Metanephros (tissue), 2 donors: Measurements from ENCODE around the gene ARHGEF2. TPM values are rescaled to one million over a fixed set of nuclear protein-coding genes. Genes with fewer than 3 reads are reported as not detected.

ENCODE experiments used
- small RNA-seq: library from RNA; depleted of rRNA; stranded (forward); fragments of <200 nt; gene quantifications from one replicate; pipeline ENCODE3, GENCODE V24; 2014; ENCODE audit warnings: low replicate concordance
- total RNA-seq: library from RNA; depleted of rRNA; stranded (reverse); fragments of >200 nt; gene quantifications from one replicate; pipeline ENCODE4 v1.2.3, GENCODE V29; 2014

Gene ARHGEF2
- total RNA-seq = 93.6 TPM

GRCh38 chr1:155978325-155978972 is at the start of gene ARHGEF2:
TSS of gene ARHGEF2 (minus strand) at chr1:155978547. CDS start at chr1:155978427, 120 bp downstream.

GRCh38 chr1:156020293-156021092 is 42.1 kb upstream of the ARHGEF2 start, which contains the start of gene SSR2:
TSS of gene SSR2 (minus strand) at chr1:156020951. CDS start at chr1:156020167, 784 bp downstream.

DNA sequence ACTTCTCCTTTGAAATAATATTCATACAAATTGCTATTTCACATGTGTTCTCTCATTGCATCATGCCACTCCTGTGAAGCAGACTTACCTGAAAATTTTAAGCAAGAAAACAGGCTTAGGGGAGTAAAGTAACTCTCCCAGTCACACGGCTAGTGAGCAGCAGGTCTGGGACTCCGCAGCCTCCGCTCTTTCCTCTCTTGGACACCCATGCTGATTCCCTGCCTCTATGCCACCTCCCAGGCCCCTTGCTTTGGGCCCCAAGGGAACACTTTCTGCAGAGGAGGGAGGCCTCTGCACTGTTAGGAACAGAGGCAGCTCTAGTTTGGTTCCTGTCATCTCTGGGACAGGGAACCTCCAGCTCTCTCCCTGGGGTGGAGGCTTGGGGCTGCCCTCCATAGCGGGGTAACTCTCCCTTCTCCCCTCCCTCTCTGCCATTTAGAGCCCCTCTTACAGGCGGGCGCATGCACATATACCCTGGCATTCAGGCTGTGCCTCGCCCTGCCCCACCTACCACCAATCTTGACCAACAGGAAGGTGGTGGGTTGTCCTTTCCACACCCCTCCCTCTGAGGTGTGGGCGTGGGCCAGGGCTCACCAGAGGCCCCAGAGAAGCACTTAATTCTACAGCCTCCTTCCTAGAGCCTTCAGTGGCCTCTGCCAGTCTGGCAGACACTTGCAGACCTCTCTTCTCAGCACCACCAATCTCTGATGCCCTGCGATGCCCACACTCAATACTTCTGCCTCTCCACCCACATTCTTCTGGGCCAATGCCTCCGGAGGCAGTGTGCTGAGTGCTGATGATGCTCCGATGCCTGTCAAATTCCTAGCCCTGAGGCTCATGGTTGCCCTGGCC is 37.1 kb downstream of the ARHGEF2 start, which contains the start of gene RXFP4:
Gene RXFP4 (plus strand): TSS at position 646 of the 852 bp plus-strand sequence. CDS start 72 bp downstream, at position 718.

DNA sequence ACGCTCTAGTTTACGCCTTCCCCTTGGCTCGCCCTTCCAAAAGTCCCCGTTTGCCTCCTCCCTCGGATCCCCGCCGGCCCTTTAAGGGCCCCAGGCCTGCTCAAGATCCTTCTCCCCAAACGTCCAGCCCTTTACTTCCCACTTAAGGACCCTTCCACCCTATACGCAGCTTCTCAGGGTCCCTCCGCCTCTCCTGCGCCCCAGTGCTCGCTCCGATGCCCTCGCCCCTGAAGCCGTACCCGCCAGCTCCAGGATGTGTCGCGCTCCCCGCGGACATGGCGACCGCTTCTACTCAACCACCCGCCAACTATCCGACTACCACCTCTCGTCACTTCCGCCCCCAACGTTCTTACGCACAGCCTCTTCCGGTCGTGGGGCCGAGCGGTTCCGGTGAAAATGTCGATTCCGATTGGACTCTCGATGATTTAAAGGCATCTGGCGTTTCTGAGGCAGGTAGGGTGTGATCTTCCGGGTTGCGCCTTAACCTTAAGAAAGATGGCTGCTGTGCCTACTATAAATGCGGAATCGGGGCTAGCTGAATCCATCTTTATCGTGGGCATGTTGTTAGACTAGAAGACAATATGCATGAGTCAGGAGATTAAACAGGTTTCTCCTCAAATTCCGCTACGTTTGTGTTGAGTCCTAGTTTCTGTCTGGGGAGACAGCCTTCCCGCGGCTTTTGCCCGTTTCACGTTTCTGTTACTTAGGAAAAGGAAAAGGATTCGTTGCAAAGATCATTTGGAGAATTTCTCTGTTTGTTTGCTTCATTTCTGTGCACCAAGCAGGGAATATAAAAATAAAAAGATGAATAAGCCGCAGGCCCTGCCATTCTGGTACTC is 44.0 kb downstream of the ARHGEF2 start, which contains the start of gene KHDC4:
Gene KHDC4 (minus strand): TSS at position 317 of the 839 bp plus-strand sequence. CDS start 40 bp downstream, at position 277.

DNA sequence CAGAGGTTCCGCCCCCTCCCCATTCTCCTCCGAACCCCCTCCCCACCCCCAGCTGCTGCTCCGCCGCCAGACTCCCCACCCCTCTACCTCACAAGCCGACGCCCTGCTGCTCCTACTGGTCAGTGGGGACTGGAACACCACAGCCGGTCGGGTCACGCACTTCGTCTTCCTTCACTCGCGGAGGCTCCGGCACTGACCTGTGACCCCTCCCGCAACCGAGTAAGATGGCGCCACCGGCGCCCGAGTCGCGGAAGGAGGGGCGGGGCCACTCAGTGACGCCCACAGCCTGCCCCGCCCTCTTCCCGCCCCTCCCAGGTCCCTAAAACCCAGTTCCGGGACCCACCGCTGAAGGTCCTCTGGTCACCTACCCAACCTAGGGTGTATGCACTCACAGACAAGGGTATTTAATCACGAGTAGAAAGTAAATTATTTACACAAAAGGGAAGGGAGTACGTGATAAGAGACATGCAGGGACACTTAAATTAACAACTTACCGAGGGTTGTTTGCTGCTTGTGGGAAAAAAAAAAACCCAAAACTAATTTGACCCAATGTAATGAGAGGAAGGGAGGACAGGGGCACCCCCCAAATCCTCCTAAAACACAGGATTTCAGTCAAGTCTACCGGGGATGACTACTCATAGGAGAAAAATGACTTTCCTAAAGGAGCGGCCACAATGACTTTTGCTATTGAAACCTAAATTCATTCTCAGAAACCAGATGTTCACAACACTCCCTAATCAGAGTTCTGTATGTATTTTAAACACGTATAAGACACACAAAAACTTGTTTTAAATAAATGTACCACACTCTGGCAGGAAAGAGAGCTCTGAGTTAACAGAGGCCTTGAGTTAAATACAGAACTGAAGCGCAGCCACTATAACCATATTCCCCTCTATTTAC is 66.9 kb downstream of the ARHGEF2 start, which contains the start of gene RIT1:
Gene RIT1 (minus strand): TSS at position 194 of the 900 bp plus-strand sequence. CDS start 588 bp downstream, outside the sequence.

Small RNA genes lying within 50 kb of the gene (small RNA-seq; reads per million reads assigned to genes)
- not detected for gene MIR6738
- not detected for gene SCARNA4
- gene SNORA80E = 41.8 reads per million, percentile 97 among the genes with 10 or more reads in this experiment

Other genes with a start within 250 kb of the ARHGEF2 start
- gene GON4L, start 121.3 kb downstream of the ARHGEF2 start, total RNA-seq = 48.2 TPM
- gene SYT11, start 119.0 kb downstream of the ARHGEF2 start, total RNA-seq = 20.0 TPM
- gene RIT1, start 67.2 kb downstream of the ARHGEF2 start, total RNA-seq = 31.4 TPM
- gene KHDC4, start 44.1 kb downstream of the ARHGEF2 start, total RNA-seq = 46.1 TPM
- 0.18 TPM for gene RXFP4, start 36.9 kb downstream of the ARHGEF2 start, total RNA-seq
- gene SSR2, start 42.4 kb upstream of the ARHGEF2 start, total RNA-seq = 214 TPM
- 19.7 TPM for gene UBQLN4, start 75.3 kb upstream of the ARHGEF2 start, total RNA-seq
- gene LAMTOR2, start 76.2 kb upstream of the ARHGEF2 start, total RNA-seq = 68.4 TPM
- gene RAB25, start 82.6 kb upstream of the ARHGEF2 start, total RNA-seq = 34.3 TPM
- gene MEX3A, start 103.9 kb upstream of the ARHGEF2 start, total RNA-seq = 29.6 TPM
- 182 TPM for gene LMNA, start 136.2 kb upstream of the ARHGEF2 start, total RNA-seq
- gene SEMA4A, start 175.0 kb upstream of the ARHGEF2 start, total RNA-seq = 20.3 TPM
- gene SLC25A44, start 215.6 kb upstream of the ARHGEF2 start, total RNA-seq = 20.6 TPM
- gene PMF1, start 234.5 kb upstream of the ARHGEF2 start, total RNA-seq = 69.0 TPM